ENCODE measurements around the gene RGS5. TPM values are rescaled to one million over a fixed set of nuclear protein-coding genes. Genes with fewer than 3 reads are reported as not detected.

Gene RGS5
- polyA plus RNA-seq, 1 of the 3 experiments (the other 2 are of a cell fraction) = 260 TPM

GRCh38 chr1:163094182-163094581, 108.5 kb downstream of the RGS5 start:
- H3F3A ChIP-seq (replicated peaks; ENCODE audit: insufficient read depth) = no peaks in the 10 kb centered on the region
- H3K36me3 ChIP-seq (replicated peaks in 1 of 2; ENCODE audit: control insufficient read depth in 1 of 2, insufficient read depth in 2 of 2, low read length in 1 of 2) = no peaks in the 10 kb centered on the region
- no peak overlapping the region for H3K4me2 ChIP-seq
- CTCF ChIA-PET = interaction anchor here (0.6 to 1.4 kb wide), 2 partner anchors 26 to 84 kb away, joined by 3 to 4 read pairs; no protein-coding TSS in a partner anchor
- no peaks in the 10 kb centered on the region for H3K27me3 ChIP-seq (ENCODE audit: insufficient read depth)
- TF ChIP-seq IRF3 (IDR thresholded peaks at IDR 0.05; ENCODE audit: low read depth, low read length) (no peak), USF1 (IDR thresholded peaks at IDR 0.05; ENCODE audit: borderline replicate concordance, low read depth) (no peak), MXI1 (IDR thresholded peaks at IDR 0.05; ENCODE audit: low read depth, low read length) (no peak), TCF12 (IDR thresholded peaks at IDR 0.05) (no peak), GATA2 (CRISPR knock-in tag; IDR thresholded peaks at IDR 0.05) (no peak), ZBTB33 (IDR thresholded peaks at IDR 0.05; ENCODE audit: borderline replicate concordance, low read depth) (no peak), RXRA (IDR thresholded peaks at IDR 0.05; ENCODE audit: borderline replicate concordance, low read depth) (no peak), TEAD4 (IDR thresholded peaks at IDR 0.05; ENCODE audit: borderline replicate concordance, insufficient read depth) (no peak), SIN3A (IDR thresholded peaks at IDR 0.05; ENCODE audit: borderline replicate concordance, low read depth, low read length) (no peak), TAF1 (IDR thresholded peaks at IDR 0.05; ENCODE audit: borderline replicate concordance, low read depth, low read length) (no peak), NFIC (IDR thresholded peaks at IDR 0.05; ENCODE audit: borderline replicate concordance) (no peak)
- 66% methylated on average over 4 of the region's 4 CpGs for WGBS (ENCODE audit: low lambda C conversion rate)
- H3K79me2 ChIP-seq (ENCODE audit: insufficient read depth) = no peaks in the 10 kb centered on the region
- no peak overlapping the region; a peak in 1 of 4 replicates for H3K27ac ChIP-seq (ENCODE audit: low read depth in 2 of 2, low read length in 1 of 2)
- no peak for DNase-seq
- H3K4me1 ChIP-seq (ENCODE audit: control insufficient read depth in 1 of 2, insufficient read depth in 2 of 2, low read depth in 1 of 2, low read length in 1 of 2) = peaks cover 10 to 19% of the 10 kb centered on the region in 2 experiments; a peak in 2 of 4 replicates
- no peaks in the 10 kb centered on the region for H4K20me1 ChIP-seq (ENCODE audit: insufficient read depth)
- no peak overlapping the region for H3K4me3 ChIP-seq (ENCODE audit: low read depth in 2 of 2, low read length in 1 of 2)
- no peaks in the 10 kb centered on the region for H3K9me2 ChIP-seq
- no peaks in the 10 kb centered on the region for H3K9me3 ChIP-seq
- no peak overlapping the region for H2AFZ ChIP-seq (ENCODE audit: low read depth)
- POLR2A ChIA-PET = no interaction called here
- H3K9ac ChIP-seq = no peak overlapping the region

- H2AFZ ChIP-seq (ENCODE audit: low read depth) = no peak overlapping the region
- ChIA-PET POLR2A (no interaction called here), CTCF (no interaction called here)
- no peak overlapping the region for H3K4me2 ChIP-seq
- no peaks in the 10 kb centered on the region for H3K36me3 ChIP-seq (replicated peaks in 1 of 2; ENCODE audit: control insufficient read depth in 1 of 2, insufficient read depth in 2 of 2, low read length in 1 of 2)
- peaks cover 10 to 19% of the 10 kb centered on the region in 2 experiments; a peak in 2 of 4 replicates for H3K4me1 ChIP-seq (ENCODE audit: control insufficient read depth in 1 of 2, insufficient read depth in 2 of 2, low read depth in 1 of 2, low read length in 1 of 2)
- no peaks in the 10 kb centered on the region for H3K79me2 ChIP-seq (ENCODE audit: insufficient read depth)
- H3K9me2 ChIP-seq = no peaks in the 10 kb centered on the region
- H3K27me3 ChIP-seq (ENCODE audit: insufficient read depth) = no peaks in the 10 kb centered on the region
- H3K4me3 ChIP-seq (ENCODE audit: low read depth in 2 of 2, low read length in 1 of 2) = no peak overlapping the region
- no peaks in the 10 kb centered on the region for H4K20me1 ChIP-seq (ENCODE audit: insufficient read depth)
- 93% methylated on average over 5 of the region's 9 CpGs for WGBS (ENCODE audit: low lambda C conversion rate)
- H3K9me3 ChIP-seq = no peaks in the 10 kb centered on the region
- no peaks in the 10 kb centered on the region for H3F3A ChIP-seq (replicated peaks; ENCODE audit: insufficient read depth)
- DNase-seq = no peak
- H3K27ac ChIP-seq (ENCODE audit: low read depth in 2 of 2, low read length in 1 of 2) = no peak overlapping the region; a peak in 1 of 4 replicates
- no peak overlapping the region for H3K9ac ChIP-seq
- TF ChIP-seq MEF2A (IDR thresholded peaks at IDR 0.05; ENCODE audit: borderline replicate concordance, low read depth) (no peak), USF1 (IDR thresholded peaks at IDR 0.05; ENCODE audit: borderline replicate concordance, low read depth) (no peak), TCF12 (IDR thresholded peaks at IDR 0.05) (no peak), SMC3 (IDR thresholded peaks at IDR 0.05; ENCODE audit: low read depth, low read length) (no peak), CHD2 (IDR thresholded peaks at IDR 0.05; ENCODE audit: low read length, partially characterized antibody) (no peak), RAD21 (IDR thresholded peaks at IDR 0.05; ENCODE audit: low read length) (no peak), IRF3 (IDR thresholded peaks at IDR 0.05; ENCODE audit: low read depth, low read length) (no peak), RXRA (IDR thresholded peaks at IDR 0.05; ENCODE audit: borderline replicate concordance, low read depth) (no peak), FOXJ3 (CRISPR knock-in tag; IDR thresholded peaks at IDR 0.05) (no peak), MAX (IDR thresholded peaks at IDR 0.05; ENCODE audit: low read depth) (no peak), USF2 (IDR thresholded peaks at IDR 0.05; ENCODE audit: borderline replicate concordance, low read depth, low read length) (no peak), NFIC (IDR thresholded peaks at IDR 0.05; ENCODE audit: borderline replicate concordance) (no peak)
These were observed 109.1 kb downstream of the RGS5 start for GRCh38 chr1:163093579-163093978.

All from SK-N-SH (cell line).